Stomach smooth muscle (tissue), 2 donors: ENCODE data around the gene PDPR.
"Not testable (repeated sequence)": the region's sequence is repeated elsewhere in the genome, so short reads cannot be mapped to it uniquely, and the experiment has no call there.

Experiments used
- H3K27ac ChIP-seq: one replicate; pipeline ENCODE4 v1.7.0; 2013; ENCODE audit warnings: mild to moderate bottlenecking, low read length, inconsistent platforms
- H3K27me3 ChIP-seq, 2 donors: one replicate each; pipeline ENCODE4 v1.7.0; 2013; ENCODE audit warnings: low read length in 2 of 2; ENCODE audit not compliant: insufficient read depth in 2 of 2, control insufficient read depth in 1 of 2
- H3K36me3 ChIP-seq, 2 donors: one replicate each; pipeline ENCODE4 v1.7.0; 2013; ENCODE audit warnings: low read length in 2 of 2; ENCODE audit not compliant: control insufficient read depth in 2 of 2, insufficient read depth in 2 of 2
- H3K4me1 ChIP-seq: one replicate; pipeline ENCODE4 v1.7.0; 2013; ENCODE audit warnings: low read length; ENCODE audit not compliant: control insufficient read depth, insufficient read depth
- H3K4me3 ChIP-seq, 2 donors: one replicate each; pipeline ENCODE4 v1.7.0; 2013; ENCODE audit warnings: low read length in 2 of 2
- H3K9ac ChIP-seq, 2 donors: one replicate each; pipeline ENCODE4 v1.7.0; 2013; ENCODE audit warnings: low read length in 2 of 2, mild to moderate bottlenecking in 1 of 2
- H3K9me3 ChIP-seq, 2 donors: one replicate each; pipeline ENCODE4 v1.7.0; 2013; ENCODE audit warnings: low read length in 2 of 2; ENCODE audit not compliant: control insufficient read depth in 2 of 2
- donor health status: healthy.
- donor health status: Pancreatic carcinoma.

Gene PDPR

DNA sequence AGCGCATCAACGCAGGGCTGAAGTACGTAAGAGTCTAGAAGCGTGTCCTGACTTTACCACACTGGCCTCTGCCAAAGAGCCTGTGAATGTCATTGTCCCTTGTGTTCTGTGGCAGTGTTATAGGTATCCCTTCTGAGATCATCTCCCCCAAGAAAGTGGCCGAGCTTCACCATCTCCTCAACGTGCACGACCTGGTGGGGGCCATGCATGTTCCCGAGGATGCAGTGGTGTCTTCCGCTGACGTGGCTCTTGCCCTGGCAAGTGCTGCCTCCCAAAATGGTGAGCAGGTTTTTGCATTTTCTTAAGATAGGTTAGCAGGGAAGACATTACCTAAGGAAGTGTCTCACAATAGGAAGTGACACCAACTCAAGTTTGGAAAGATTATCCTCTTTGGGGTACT is 14.7 kb downstream of the PDPR start:
- not testable (repeated sequence) for H3K27ac ChIP-seq, H3K4me3 ChIP-seq, H3K4me1 ChIP-seq, H3K9ac ChIP-seq, H3K9me3 ChIP-seq, H3K27me3 ChIP-seq
- H3K36me3 ChIP-seq: peaks cover 30 to 40% of the 10 kb centered on the region in 2 donors

DNA sequence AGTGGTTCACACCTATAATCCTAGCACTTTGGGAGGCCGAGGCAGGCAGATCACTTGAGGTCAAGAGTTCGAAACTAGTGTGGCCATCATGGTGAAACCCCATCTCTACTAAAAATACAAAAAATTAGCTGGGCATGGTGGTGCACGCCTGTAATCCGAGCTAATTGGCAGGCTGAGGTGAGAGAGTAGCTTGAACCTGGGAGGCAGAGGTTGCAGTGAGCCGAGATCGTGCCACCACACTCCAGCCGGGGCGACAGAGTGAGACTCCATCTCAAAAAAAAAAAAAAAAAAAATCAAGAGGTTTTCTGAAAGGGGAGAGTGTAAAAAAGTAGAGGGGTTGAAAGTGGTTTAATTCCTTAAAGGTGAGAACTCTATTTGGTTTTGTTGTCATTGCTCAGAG is 21.7 kb downstream of the PDPR start:
- H3K27ac ChIP-seq, H3K27me3 ChIP-seq, H3K9me3 ChIP-seq, H3K4me1 ChIP-seq, H3K4me3 ChIP-seq, H3K9ac ChIP-seq: not testable (repeated sequence)
- H3K36me3 ChIP-seq: peaks cover 26 to 31% of the 10 kb centered on the region in 2 donors

DNA sequence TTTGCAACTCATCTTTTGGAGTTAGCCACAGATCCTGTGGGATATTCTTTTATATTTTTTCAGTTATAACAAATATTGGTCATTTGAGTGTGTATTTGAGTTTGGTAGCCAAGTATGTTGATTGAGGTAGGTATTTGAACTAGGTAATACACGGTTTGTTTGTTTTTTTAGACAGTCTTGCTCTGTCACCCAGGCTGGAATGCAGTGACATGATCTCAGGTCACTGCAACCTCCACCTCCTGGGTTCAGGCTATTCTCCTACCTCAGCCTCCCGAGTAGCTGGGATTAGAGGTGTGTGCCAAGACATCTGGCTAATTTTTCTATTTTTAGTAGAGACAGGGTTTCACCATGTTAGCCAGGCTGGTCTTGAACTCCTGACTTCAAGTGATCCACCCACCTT is 22.5 kb downstream of the PDPR start:
- H3K9me3 ChIP-seq, H3K27me3 ChIP-seq, H3K9ac ChIP-seq, H3K4me1 ChIP-seq, H3K4me3 ChIP-seq, H3K27ac ChIP-seq: not testable (repeated sequence)
- peaks cover 24 to 36% of the 10 kb centered on the region in 2 donors for H3K36me3 ChIP-seq

DNA sequence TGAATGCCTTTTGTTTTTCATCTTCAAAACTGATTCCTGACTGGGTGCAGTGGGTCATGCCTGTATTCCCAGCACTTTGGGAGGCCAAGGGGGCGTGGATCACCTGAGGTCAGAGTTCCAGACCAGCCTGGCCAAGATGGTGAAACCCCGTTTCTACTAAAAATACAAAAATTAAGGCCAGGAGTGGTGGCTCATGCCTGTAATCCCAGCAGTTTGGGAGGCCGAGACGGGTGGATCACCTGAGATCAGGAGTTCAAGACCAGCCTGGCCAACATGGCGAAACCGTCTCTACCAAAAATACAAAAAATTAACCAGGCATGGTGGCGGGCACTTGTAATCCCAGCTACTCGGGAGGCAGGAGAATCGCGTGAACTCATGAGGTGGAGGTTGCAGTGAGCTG is 28.6 kb downstream of the PDPR start:
- H3K36me3 ChIP-seq: peaks cover 14 to 34% of the 10 kb centered on the region in 2 donors
- H3K27me3 ChIP-seq, H3K9ac ChIP-seq, H3K9me3 ChIP-seq, H3K4me3 ChIP-seq, H3K4me1 ChIP-seq, H3K27ac ChIP-seq: not testable (repeated sequence)

DNA sequence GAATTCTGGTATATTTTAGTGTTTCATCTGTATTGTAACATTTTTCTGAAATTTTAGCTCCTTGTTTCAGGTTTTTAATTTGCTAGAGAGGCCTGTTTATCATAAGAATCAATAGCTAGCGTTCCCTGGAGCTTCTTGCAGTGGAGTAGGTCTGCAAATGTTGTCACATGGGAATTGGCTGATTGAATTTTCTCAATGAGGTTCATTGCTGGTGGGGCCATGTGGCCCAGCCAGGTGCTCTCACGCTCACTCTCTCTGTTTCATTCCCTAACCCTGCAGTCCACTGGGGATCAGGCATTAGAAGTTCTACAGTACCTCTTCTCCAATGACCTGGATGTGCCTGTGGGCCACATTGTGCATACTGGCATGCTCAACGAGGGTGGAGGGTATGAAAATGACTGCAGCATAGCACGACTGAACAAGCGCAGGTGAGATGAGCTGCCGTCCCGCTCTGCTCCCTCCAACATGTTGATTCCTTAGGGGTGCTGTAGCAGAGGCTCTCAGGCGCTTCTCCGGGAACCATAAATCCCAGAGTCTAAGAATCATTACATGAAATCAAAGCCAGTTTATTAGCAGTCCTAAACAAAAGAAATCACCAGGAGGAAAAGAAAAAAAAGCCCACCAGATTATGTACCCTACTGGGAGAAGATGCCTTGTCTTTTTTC is 29.2 kb downstream of the PDPR start:
- peaks cover 19 to 38% of the 10 kb centered on the region in 2 donors for H3K36me3 ChIP-seq
- not testable (repeated sequence) for H3K9me3 ChIP-seq, H3K27me3 ChIP-seq, H3K4me3 ChIP-seq, H3K27ac ChIP-seq, H3K9ac ChIP-seq, H3K4me1 ChIP-seq

DNA sequence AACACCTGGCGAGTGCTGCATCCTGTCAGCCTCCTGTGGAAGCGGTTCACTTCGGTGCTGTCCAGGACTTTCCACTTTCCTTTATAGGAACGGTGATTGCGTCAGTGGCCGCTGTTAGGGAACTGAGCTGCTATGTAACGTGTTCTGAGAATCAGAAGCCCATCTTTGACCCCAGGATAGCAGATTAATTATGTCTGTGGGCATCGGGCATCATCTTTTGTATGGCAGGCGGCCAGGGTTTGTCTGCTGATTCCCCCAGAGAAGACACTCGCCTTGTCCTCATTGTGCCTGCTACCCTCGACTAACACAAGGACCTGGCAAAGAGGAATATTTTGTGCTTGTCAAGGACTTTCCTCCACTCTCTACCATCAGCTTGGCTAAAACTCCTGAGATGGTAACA is 33.7 kb downstream of the PDPR start:
- H3K9ac ChIP-seq, H3K27ac ChIP-seq, H3K27me3 ChIP-seq, H3K4me3 ChIP-seq, H3K4me1 ChIP-seq, H3K9me3 ChIP-seq: not testable (repeated sequence)
- peaks cover 42 to 43% of the 10 kb centered on the region in 2 donors for H3K36me3 ChIP-seq

DNA sequence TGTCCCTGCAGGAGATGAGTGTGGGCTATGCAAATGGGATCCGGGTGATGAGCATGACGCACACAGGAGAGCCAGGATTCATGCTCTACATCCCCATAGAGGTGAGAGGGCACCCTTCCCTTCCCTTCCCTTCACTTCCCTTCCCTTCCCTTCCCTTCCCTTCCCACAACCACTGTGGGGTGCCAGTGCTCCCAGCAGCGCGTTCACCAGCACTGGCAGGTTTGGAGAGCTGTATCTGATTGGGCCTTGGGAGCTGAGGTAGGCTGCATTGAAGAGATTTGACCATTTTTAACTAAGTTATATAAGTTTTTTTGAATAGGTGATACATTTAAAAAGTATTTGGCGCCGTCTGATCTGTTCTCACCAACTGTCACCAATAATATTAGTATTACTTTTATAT is 34.3 kb downstream of the PDPR start:
- not testable (repeated sequence) for H3K27me3 ChIP-seq, H3K9ac ChIP-seq, H3K27ac ChIP-seq, H3K4me1 ChIP-seq, H3K4me3 ChIP-seq, H3K9me3 ChIP-seq
- H3K36me3 ChIP-seq: peaks cover 44% of the 10 kb centered on the region in 2 donors

DNA sequence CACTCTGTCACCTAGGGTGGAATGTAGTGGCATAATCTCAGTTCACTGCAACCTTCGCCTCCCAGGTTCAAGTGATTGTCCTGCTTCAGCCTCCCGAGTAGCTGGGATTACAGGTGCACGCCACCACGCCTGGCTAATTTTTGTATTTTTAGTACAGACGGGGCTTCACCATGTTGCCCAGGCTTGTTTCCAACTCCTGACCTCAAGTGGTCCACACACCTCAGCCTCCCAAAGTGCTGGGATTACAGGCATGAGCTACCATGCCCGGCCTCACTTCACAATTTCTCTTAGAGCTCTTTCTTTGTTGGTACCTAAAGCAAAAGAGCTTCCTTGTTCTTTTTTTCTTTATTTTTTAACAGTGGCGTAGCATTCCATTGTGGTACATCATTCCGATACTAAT is 35.2 kb downstream of the PDPR start:
- not testable (repeated sequence) for H3K4me3 ChIP-seq, H3K27ac ChIP-seq, H3K4me1 ChIP-seq, H3K27me3 ChIP-seq, H3K9ac ChIP-seq, H3K9me3 ChIP-seq
- peaks cover 42 to 46% of the 10 kb centered on the region in 2 donors for H3K36me3 ChIP-seq

DNA sequence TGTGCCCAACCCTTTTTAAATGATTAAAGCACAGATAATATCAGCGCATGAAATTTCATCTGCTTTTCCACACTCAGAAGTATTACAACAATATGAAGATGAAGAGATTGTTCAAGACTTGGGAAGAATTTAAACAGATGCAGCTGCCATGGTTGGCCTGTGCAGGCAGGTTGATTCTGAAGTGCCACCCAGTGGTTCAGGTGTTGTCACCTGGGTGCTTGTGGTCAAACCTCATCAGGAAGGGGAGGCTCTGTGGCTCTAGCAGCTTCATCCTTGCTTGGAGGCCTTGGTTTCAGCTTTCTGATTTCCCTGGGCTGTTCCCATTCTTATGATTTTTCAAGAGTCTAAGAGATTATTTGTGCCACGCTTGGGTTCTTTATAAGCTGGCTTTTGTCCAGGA is 37.3 kb downstream of the PDPR start:
- Histone ChIP-seq H3K9me3 (no peaks in the 10 kb centered on the region), H3K4me3 (no peak overlapping the region), H3K36me3 (peaks cover 52 to 62% of the 10 kb centered on the region in 2 donors), H3K4me1 (no peaks in the 10 kb centered on the region), H3K27me3 (no peaks in the 10 kb centered on the region), H3K9ac (no peak overlapping the region), H3K27ac (no peak overlapping the region)

DNA sequence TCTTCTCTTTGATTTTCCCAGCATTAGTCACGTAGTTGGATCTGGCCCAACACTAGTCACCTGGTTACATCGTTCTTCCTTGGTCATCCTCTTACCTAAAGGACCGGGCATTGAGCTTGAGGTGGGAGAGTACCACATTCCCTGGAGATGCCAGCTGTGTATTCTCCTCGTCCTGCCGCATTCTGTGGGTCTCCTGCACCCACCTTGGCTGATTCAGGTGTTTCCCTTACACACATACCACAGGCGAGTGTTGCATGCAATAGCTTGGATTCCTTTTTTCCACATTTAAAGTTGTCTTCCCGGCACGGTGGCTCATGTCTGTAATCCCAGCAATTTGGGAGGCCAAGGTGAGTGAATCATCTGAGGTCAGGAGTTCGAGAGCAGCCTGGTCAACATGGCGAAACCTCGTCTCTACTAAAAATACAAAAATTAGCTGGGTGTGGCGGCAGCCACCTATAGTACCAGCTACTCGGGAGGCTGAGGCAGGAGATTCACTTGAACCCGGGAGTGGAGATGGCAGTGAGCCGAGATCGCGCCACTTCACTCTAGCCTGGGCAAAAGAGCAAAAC is 37.9 kb downstream of the PDPR start:
- Histone ChIP-seq H3K36me3 (peaks cover 58 to 68% of the 10 kb centered on the region in 2 donors), H3K9ac (no peak overlapping the region), H3K4me1 (no peaks in the 10 kb centered on the region), H3K4me3 (no peak overlapping the region), H3K9me3 (no peaks in the 10 kb centered on the region), H3K27me3 (no peaks in the 10 kb centered on the region), H3K27ac (no peak overlapping the region)

DNA sequence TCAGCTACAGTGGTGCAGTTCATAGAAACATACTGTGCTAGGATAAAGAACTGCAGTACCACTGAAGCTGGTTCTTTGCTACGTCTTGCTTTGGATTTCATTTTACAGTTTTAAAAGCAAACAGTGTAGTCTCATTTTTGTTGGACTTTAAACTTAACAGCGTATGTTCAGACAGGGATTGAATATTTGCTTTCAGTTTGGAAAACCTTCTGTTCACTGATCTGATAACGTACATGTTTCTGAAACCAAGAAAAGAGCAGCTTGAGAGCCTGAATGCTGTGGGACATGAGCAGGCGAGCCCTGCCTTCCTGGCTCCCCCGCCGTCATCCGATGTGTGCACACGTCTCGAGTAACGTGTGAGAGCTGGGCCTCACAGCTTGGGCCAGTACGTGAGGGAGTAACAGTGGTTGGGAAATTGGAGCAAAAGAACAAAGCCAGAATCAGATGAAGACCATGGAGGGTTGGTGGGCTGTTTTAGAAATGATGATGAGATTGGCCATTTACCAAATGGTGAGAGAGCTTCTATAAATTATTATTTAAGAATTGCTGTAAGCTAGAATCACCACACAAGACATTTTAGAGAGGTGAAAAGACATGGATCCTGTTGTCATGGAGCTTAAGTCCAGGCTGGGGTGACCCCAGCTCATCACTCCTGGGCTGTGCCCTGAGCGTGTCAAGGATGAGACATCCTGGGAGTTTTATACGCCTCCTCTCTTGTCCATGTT is 38.6 kb downstream of the PDPR start:
- Histone ChIP-seq H3K27me3 (no peaks in the 10 kb centered on the region), H3K4me1 (no peaks in the 10 kb centered on the region), H3K27ac (no peak overlapping the region), H3K36me3 (peaks cover 66 to 74% of the 10 kb centered on the region in 2 donors), H3K9me3 (no peaks in the 10 kb centered on the region), H3K9ac (no peak overlapping the region), H3K4me3 (no peak overlapping the region)
